ENCODE data around the gene STK10. TPM values are rescaled to one million over a fixed set of nuclear protein-coding genes. Genes with fewer than 3 reads are reported as not detected.

STK10 gene
- total and polyA plus RNA-seq, 9 of the 15 experiments (the other 6 are each of a cell fraction or from before 2014, with no cell fraction given), result 0.30 to 6.7 (median 2.4) TPM

GRCh38 chr5:172153695-172154094 lies 34.3 kb downstream of the STK10 start:
- 0 out of 2 replicates have a peak, but pooled peaks have one; percentile 16 for TF ChIP-seq ZFX (CRISPR knock-in tag; IDR thresholded peaks at IDR 0.05)
- no peak for TF ChIP-seq ZNF785 (CRISPR knock-in tag; IDR thresholded peaks at IDR 0.05)
- no peaks in the 10 kb centered on the region; the same call in 2 of the 3 replicates for H3K36me3 ChIP-seq (ENCODE audit: control insufficient read depth, insufficient read depth, low read length)
- FAIRE-seq, result no peak
- ChIA-PET POLR2A (no interaction called here), CTCF (ENCODE audit: low intra/inter-chr PET ratio) (no interaction called here)
- no peaks in the 10 kb centered on the region for H3K27me3 ChIP-seq (ENCODE audit: control insufficient read depth in 2 of 2, insufficient read depth in 2 of 2, low read length in 2 of 2)
- DNase-seq (ENCODE audit: extremely low read depth in 1 of 4, low spot score in 3 of 4), result no peak
- H3K4me1 ChIP-seq (replicated peaks in 1 of 2; ENCODE audit: control insufficient read depth in 2 of 2, insufficient read depth in 2 of 2, low read length in 2 of 2), result peaks cover 14 to 18% of the 10 kb centered on the region in 2 experiments; a peak in 3 of 5 replicates
- BruUV-seq (replicated peaks), result no TSS peak
- H3K27ac ChIP-seq (ENCODE audit: extremely low read depth, low read depth, low read length), result no peak overlapping the region
- no peaks in the 10 kb centered on the region for H3K9me1 ChIP-seq (ENCODE audit: control insufficient read depth, insufficient read depth, low read length)
- no peak overlapping the region for H3K4me2 ChIP-seq (ENCODE audit: insufficient read depth, low read length)
- no peak overlapping the region for H2AFZ ChIP-seq (ENCODE audit: low read depth, low read length)
- no peak for ATAC-seq
- H3K9ac ChIP-seq (ENCODE audit: insufficient read depth in 1 of 2, low read depth in 2 of 2, low read length in 2 of 2), result no peak overlapping the region
- intact Hi-C loops (cut with micrococcal nuclease), result loop anchor here (5.0 kb wide), 1 partner anchor 41 kb away; no protein-coding TSS in a partner anchor
- H3K79me2 ChIP-seq (ENCODE audit: control insufficient read depth, insufficient read depth, low read length), result no peaks in the 10 kb centered on the region
- no peak overlapping the region for H3K4me3 ChIP-seq
- in situ Hi-C loops (cut with MboI), result no loop called here
- no peaks in the 10 kb centered on the region for H4K20me1 ChIP-seq (replicated peaks; ENCODE audit: control insufficient read depth, insufficient read depth, low read length)
- 46% methylated on average over 3 of the region's 3 CpGs for WGBS (ENCODE audit: insufficient coverage, low coverage, missing lambda C conversion rate)
- no peaks in the 10 kb centered on the region for H3K9me3 ChIP-seq (replicated peaks; ENCODE audit: control insufficient read depth, insufficient read depth, low read depth, low read length)

- no peak for ATAC-seq
- Histone ChIP-seq H3K9ac (ENCODE audit: insufficient read depth in 1 of 2, low read depth in 2 of 2, low read length in 2 of 2) (0 out of 4 replicates have a peak overlapping the region, but pooled peaks of 1 of the 2 experiments have one; percentile 50), H3K9me1 (ENCODE audit: control insufficient read depth, insufficient read depth, low read length) (no peaks in the 10 kb centered on the region), H3K79me2 (ENCODE audit: control insufficient read depth, insufficient read depth, low read length) (no peaks in the 10 kb centered on the region), H3K4me2 (ENCODE audit: insufficient read depth, low read length) (no peak overlapping the region), H3K4me1 (replicated peaks in 1 of 2; ENCODE audit: control insufficient read depth in 2 of 2, insufficient read depth in 2 of 2, low read length in 2 of 2) (peaks cover 23 to 24% of the 10 kb centered on the region in 2 experiments; a peak in 4 of 5 replicates), H3K4me3 (no peak overlapping the region), H3K27me3 (ENCODE audit: control insufficient read depth in 2 of 2, insufficient read depth in 2 of 2, low read length in 2 of 2) (no peaks in the 10 kb centered on the region), H4K20me1 (replicated peaks; ENCODE audit: control insufficient read depth, insufficient read depth, low read length) (no peaks in the 10 kb centered on the region), H2AFZ (ENCODE audit: low read depth, low read length) (no peak overlapping the region), H3K9me3 (replicated peaks; ENCODE audit: control insufficient read depth, insufficient read depth, low read depth, low read length) (no peaks in the 10 kb centered on the region), H3K36me3 (ENCODE audit: control insufficient read depth, insufficient read depth, low read length) (no peaks in the 10 kb centered on the region; the same call in 2 of the 3 replicates), H3K27ac (ENCODE audit: extremely low read depth, low read depth, low read length) (no peak overlapping the region)
- BruUV-seq (replicated peaks), result no TSS peak
- in situ Hi-C loops (cut with MboI) (no loop called here), intact Hi-C loops (cut with micrococcal nuclease) (loop anchor here (5.0 kb wide), 1 partner anchor 39 kb away; no protein-coding TSS in a partner anchor)
- peak in 1 of 4 experiments; percentile 4 for DNase-seq (ENCODE audit: extremely low read depth in 1 of 4, low spot score in 3 of 4)
- FAIRE-seq, result no peak
- CTCF ChIA-PET (ENCODE audit: low intra/inter-chr PET ratio), result interaction anchor here (0.6 kb wide), 1 partner anchor 114 kb away, joined by 3 read pairs; no protein-coding TSS in a partner anchor
- POLR2A ChIA-PET, result interaction anchor here (0.7 to 1.2 kb wide), 2 partner anchors 9 to 55 kb away, joined by 3 to 6 read pairs; no protein-coding TSS in a partner anchor
- 59% methylated on average over 10 of the region's 10 CpGs for WGBS (ENCODE audit: insufficient coverage, low coverage, missing lambda C conversion rate)
- TF ChIP-seq ZBTB40 (IDR thresholded peaks at IDR 0.05) (no peak), ZBTB40 (CRISPR knock-in tag; IDR thresholded peaks at IDR 0.05) (no peak), MAFG (tag; conservative IDR thresholded peaks at IDR 0.05) (no peak)
These were observed 36.3 kb downstream of the STK10 start for GRCh38 chr5:172151661-172152210.
